Ovary (tissue), 9 donors: ENCODE results near the gene PLCB1. TPM values are rescaled to one million over a fixed set of nuclear protein-coding genes. Genes with fewer than 3 reads are reported as not detected.

Experiments
- DNase-seq, 5 donors: peaks; one replicate each; pipeline ENCODE4 v3.0.0-alpha.2; 2019 to 2020
- H3K27ac ChIP-seq, 2 donors: fragments of 200-600 bp; one replicate each; pipeline versions ENCODE4 v1.5.1 to v1.8.0; 2019 to 2022
- H3K27me3 ChIP-seq: fragments of 200-600 bp; one replicate; pipeline ENCODE4 v1.8.0; 2022
- H3K36me3 ChIP-seq: fragments of 200-600 bp; sonication (generic); one replicate; pipeline ENCODE4 v1.5.1; 2019
- H3K4me1 ChIP-seq: one replicate; pipeline ENCODE4 v1.8.1; 2013; ENCODE audit warnings: mild to moderate bottlenecking, moderate library complexity; ENCODE audit not compliant: insufficient read depth
- H3K4me3 ChIP-seq: fragments of 200-600 bp; sonication (generic); one replicate; pipeline ENCODE4 v1.5.1; 2017
- H3K9me3 ChIP-seq, 2 donors: fragments of 200-600 bp in 1 of 2; sonication (generic) in 1 of 2; one replicate each; pipeline versions ENCODE4 v1.5.1 to v1.8.1; 2013 to 2019; ENCODE audit warnings: mild to moderate bottlenecking in 1 of 2, moderate library complexity in 1 of 2
- CTCF ChIP-seq, 3 donors: fragments of 450-650 bp in 2 of 3; fragments of 200-600 bp in 1 of 3; IDR thresholded peaks; one replicate each; pipeline versions ENCODE4 v1.5.1 to v1.8.0; 2016 to 2022; ENCODE audit warnings: antibody characterized with exemption in 3 of 3, mild to moderate bottlenecking in 1 of 3
- EP300 ChIP-seq: sonication (generic); formaldehyde crosslinking; IDR thresholded peaks from one replicate; pipeline ENCODE4 v1.6.1; 2017; ENCODE audit warnings: antibody characterized with exemption
- POLR2A ChIP-seq: fragments of 450-650 bp; IDR thresholded peaks from one replicate; pipeline ENCODE4 v1.6.1; 2017; ENCODE audit warnings: antibody characterized with exemption, mild to moderate bottlenecking, moderate library complexity
- WGBS, 3 donors: extraction: QIAGEN DNeasy Blood & Tissue Kit in 1 of 3; methylation state at CpG; one replicate each; pipeline versions ENCODE4 v1.1.5 to v1.1.7; 2013 to 2017; 5-methylcytosine and 5-hydroxymethylcytosine counted together
- intact Hi-C, 4 donors: fragments of 100-400 bp; cut with DNase I; formaldehyde crosslinking; loops; one replicate each; pipeline versions ENCODE4 v1.11.0 to v1.15.1; 2022 to 2023
- polyA plus RNA-seq, 2 donors: library from polyadenylated mRNA; stranded (reverse); fragments of 200-250 nt in 1 of 2; fragments of 350-450 nt in 1 of 2; fragmentation: Illumina TruSeq in 1 of 2; extraction: RNeasy Lipid Tissue Mini Kit (QIAGEN cat#74804) in 1 of 2; gene quantifications; one replicate each; pipeline ENCODE4 v1.2.3, GENCODE V29; 2013 to 2014
- total RNA-seq, 7 donors: library from RNA; depleted of rRNA in 2 of 7; stranded (reverse); fragments of >200 nt in 2 of 7; fragmentation: NEBNext Ultra II Directional in 3 of 7; extraction: Animal tissue kit (Norgen Biotek cat#: 25700) in 3 of 7; gene quantifications; one replicate each; pipeline versions ENCODE4 v1.1.0 to v1.2.4, GENCODE V29; 2016 to 2023
- donor health status: DM: no; HTN: no; CAD: no; lungs with moderate emphysema.
- donor health status: DM: no; HTN: no; CAD: no.
- donor health status: Bipolar disorder and iron deficiency.
- donor health status: DM: yes; HTN: yes; CAD: no.
- donor health status: DM: no; HTN: no; CAD: no.
- donor health status: DM: yes; HTN: yes; CAD: no.

Gene PLCB1
- total and polyA plus RNA-seq, 9 donors: 2.9 to 29.5 (median 9.0) TPM

GRCh38 chr20:8654486-8654885 is 522.4 kb downstream of the PLCB1 start:
- H3K4me3 ChIP-seq: no peak overlapping the region
- DNase-seq: no peak
- no peak overlapping the region for H3K27ac ChIP-seq
- H3K36me3 ChIP-seq: no peaks in the 10 kb centered on the region
- 77 to 90% (median 81%) methylated on average over 2 of the region's 2 CpGs for WGBS, 3 donors
- no peaks in the 10 kb centered on the region for H3K27me3 ChIP-seq
- no peak for TF ChIP-seq EP300
- no peak for TF ChIP-seq CTCF (IDR thresholded peaks at IDR 0.05)
- TF ChIP-seq POLR2A: no peak
- no peaks in the 10 kb centered on the region for H3K9me3 ChIP-seq
- H3K4me1 ChIP-seq: no peaks in the 10 kb centered on the region
- intact Hi-C loops: no loop called here

GRCh38 chr20:8656335-8656734 is 524.3 kb downstream of the PLCB1 start:
- 75 to 93% (median 89%) methylated on average over 1 of the region's 1 CpG for WGBS, 3 donors
- DNase-seq: no peak

GRCh38 chr20:8657664-8658063 is 525.6 kb downstream of the PLCB1 start:
- Histone ChIP-seq H3K27ac (no peak overlapping the region), H3K4me1 (no peaks in the 10 kb centered on the region), H3K4me3 (no peak overlapping the region), H3K27me3 (no peaks in the 10 kb centered on the region), H3K36me3 (no peaks in the 10 kb centered on the region), H3K9me3 (no peaks in the 10 kb centered on the region)
- no peak for DNase-seq
- TF ChIP-seq CTCF (IDR thresholded peaks at IDR 0.05): no peak
- no peak for TF ChIP-seq POLR2A
- no peak for TF ChIP-seq EP300
- intact Hi-C loops: no loop called here

More at GRCh38 chr20:8656335-8656734, 524.3 kb downstream of the PLCB1 start:
- no peaks in the 10 kb centered on the region for H3K4me1 ChIP-seq
- H3K9me3 ChIP-seq: no peaks in the 10 kb centered on the region
- TF ChIP-seq CTCF (IDR thresholded peaks at IDR 0.05): no peak
- no peak for TF ChIP-seq POLR2A
- no peak for TF ChIP-seq EP300
- H3K36me3 ChIP-seq: no peaks in the 10 kb centered on the region
- intact Hi-C loops: no loop called here
- H3K27ac ChIP-seq: no peak overlapping the region
- no peaks in the 10 kb centered on the region for H3K27me3 ChIP-seq
- H3K4me3 ChIP-seq: no peak overlapping the region

GRCh38 chr20:8658103-8658502 is 526.0 kb downstream of the PLCB1 start:
- Histone ChIP-seq H3K27ac (no peak overlapping the region), H3K9me3 (no peaks in the 10 kb centered on the region), H3K4me3 (no peak overlapping the region), H3K27me3 (no peaks in the 10 kb centered on the region), H3K36me3 (no peaks in the 10 kb centered on the region), H3K4me1 (no peaks in the 10 kb centered on the region)
- no peak for DNase-seq
- intact Hi-C loops: no loop called here
- 85 to 95% (median 94%) methylated on average over 3 of the region's 3 CpGs for WGBS, 3 donors
- TF ChIP-seq CTCF (IDR thresholded peaks at IDR 0.05) (no peak), POLR2A (no peak), EP300 (no peak)
